ENCODE measurements around the gene RFX2.

Gene RFX2

GRCh38 chr19:6058518-6059201 is 51.6 kb downstream of the RFX2 start:
- no peak for DNase-seq

GRCh38 chr19:6057651-6058517 is 52.4 kb downstream of the RFX2 start:
- no peak for DNase-seq

GRCh38 chr19:6056801-6057650 is 53.3 kb downstream of the RFX2 start:
- no peak for DNase-seq

- DNase-seq = no peak
Observed at GRCh38 chr19:6056282-6056741, 54.0 kb downstream of the RFX2 start.

- DNase-seq = no peak
Observed at GRCh38 chr19:6055013-6055795, 55.1 kb downstream of the RFX2 start.

GRCh38 chr19:6048793-6049405 is 61.4 kb downstream of the RFX2 start:
- peak; percentile 76 for DNase-seq

GRCh38 chr19:6048348-6048747 is 62.0 kb downstream of the RFX2 start:
- no peak for DNase-seq

- DNase-seq = no peak
Observed at GRCh38 chr19:6047741-6048251, 62.5 kb downstream of the RFX2 start.

- DNase-seq = no peak
Observed at GRCh38 chr19:6047256-6047655, 63.0 kb downstream of the RFX2 start.

GRCh38 chr19:6045108-6045507 is 65.2 kb downstream of the RFX2 start:
- no peak for DNase-seq

GRCh38 chr19:6044056-6044805 is 66.1 kb downstream of the RFX2 start:
- no peak for DNase-seq

- no peak for DNase-seq
Observed at GRCh38 chr19:6042776-6043726, 67.2 kb downstream of the RFX2 start.

- no peak for DNase-seq
Observed at GRCh38 chr19:6041991-6042481, 68.3 kb downstream of the RFX2 start.

- DNase-seq = no peak
Observed at GRCh38 chr19:6041071-6041470, 69.2 kb downstream of the RFX2 start.

- no peak for DNase-seq
Observed at GRCh38 chr19:6039566-6040225, 70.6 kb downstream of the RFX2 start.

- DNase-seq = no peak
Observed at GRCh38 chr19:6038634-6039405, 71.5 kb downstream of the RFX2 start.

- no peak for DNase-seq
Observed at GRCh38 chr19:6035026-6035425, 75.3 kb downstream of the RFX2 start.

GRCh38 chr19:6034512-6034911 is 75.8 kb downstream of the RFX2 start:
- DNase-seq = no peak
